GM12873 (cell line): ENCODE data around the gene SMIM44.

Experiments
- CTCF ChIP-seq: IDR thresholded peaks from 2 replicates; pipeline ENCODE4 v1.5.1; 2012; ENCODE audit warnings: low read depth, mild to moderate bottlenecking, moderate library complexity, low read length, control low read depth; ENCODE audit not compliant: insufficient read depth; ENCODE audit errors: missing control alignments

Gene SMIM44

GRCh38 chr19:3483226-3483628, at the start of gene SMIM44:
Gene SMIM44, minus strand, starts transcription at chr19:3483441. Its CDS starts 38 bp downstream, at chr19:3483403.
- TF ChIP-seq CTCF: no peak

GRCh38 chr19:3533033-3533432, 49.8 kb upstream of the SMIM44 start:
- no peak for TF ChIP-seq CTCF

GRCh38 chr19:3532154-3532786, 49.0 kb upstream of the SMIM44 start:
- TF ChIP-seq CTCF: no peak

DNA sequence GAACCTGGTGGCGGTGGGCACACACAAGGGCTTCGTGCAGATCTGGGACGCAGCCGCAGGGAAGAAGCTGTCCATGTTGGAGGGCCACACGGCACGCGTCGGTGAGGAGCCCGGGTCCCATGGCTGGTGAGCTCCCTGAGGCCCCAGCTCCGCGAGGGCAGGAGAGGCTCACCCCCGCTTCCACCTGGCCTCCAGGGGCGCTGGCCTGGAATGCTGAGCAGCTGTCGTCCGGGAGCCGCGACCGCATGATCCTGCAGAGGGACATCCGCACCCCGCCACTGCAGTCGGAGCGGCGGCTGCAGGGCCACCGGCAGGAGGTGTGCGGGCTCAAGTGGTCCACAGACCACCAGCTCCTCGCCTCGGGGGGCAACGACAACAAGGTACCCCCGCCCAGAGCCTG, 48.5 kb upstream of the SMIM44 start:
- TF ChIP-seq CTCF: no peak

GRCh38 chr19:3530389-3530788, 47.1 kb upstream of the SMIM44 start:
- no peak for TF ChIP-seq CTCF

DNA sequence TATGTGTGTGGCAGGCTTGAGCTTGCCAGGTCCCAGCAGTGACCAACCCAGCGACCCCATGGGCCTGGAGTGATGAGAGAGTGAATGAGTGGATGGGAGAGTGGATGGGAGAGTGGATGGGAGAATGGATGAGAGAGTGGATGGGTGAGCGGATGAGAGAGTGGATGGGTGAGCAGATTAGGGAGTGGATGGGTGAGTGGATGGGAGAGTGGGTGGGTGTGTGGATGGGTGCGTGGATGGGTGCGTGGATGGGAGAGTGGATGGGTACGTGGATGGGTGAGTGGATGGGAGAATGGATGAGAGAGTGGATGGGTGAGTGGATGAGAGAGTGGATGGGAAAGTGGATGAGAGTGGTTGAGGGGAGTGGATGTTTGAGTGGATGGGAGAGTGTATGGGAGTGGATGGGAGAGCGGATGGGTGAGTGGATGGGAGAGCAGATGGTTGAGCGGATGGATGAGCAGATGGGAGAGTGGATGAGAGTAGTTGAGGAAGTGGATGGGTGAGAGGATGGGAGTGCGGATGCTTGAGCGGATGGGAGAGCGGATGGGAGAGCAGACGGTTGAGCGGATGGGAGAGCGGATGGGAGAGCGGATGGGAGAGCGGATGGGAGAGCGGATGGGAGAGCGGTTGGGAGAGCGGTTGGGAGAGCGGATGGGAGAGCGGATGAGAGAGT, 45.4 kb upstream of the SMIM44 start:
- TF ChIP-seq CTCF: no peak

- TF ChIP-seq CTCF: no peak
These were observed 44.8 kb upstream of the SMIM44 start for GRCh38 chr19:3528080-3528479.
